IPS-15b (cell line): ENCODE results near the gene PSME3IP1.

Source experiments
- H3K27me3 ChIP-seq: one replicate; pipeline ENCODE4 v1.6.1; 2013; ENCODE audit warnings: low read length; ENCODE audit not compliant: control insufficient read depth, insufficient read depth
- H3K36me3 ChIP-seq: one replicate; pipeline ENCODE4 v1.6.1; 2013; ENCODE audit warnings: low read length; ENCODE audit not compliant: control insufficient read depth, insufficient read depth
- H3K4me1 ChIP-seq: one replicate; pipeline ENCODE4 v1.6.1; 2013; ENCODE audit warnings: mild to moderate bottlenecking, low read length; ENCODE audit not compliant: control insufficient read depth, insufficient read depth
- H3K4me3 ChIP-seq: one replicate; pipeline ENCODE4 v1.5.1; 2013; ENCODE audit warnings: low read depth, low read length
- H3K9ac ChIP-seq: one replicate; pipeline ENCODE4 v1.6.1; 2013; ENCODE audit warnings: low read depth, mild to moderate bottlenecking, low read length
- H3K9me3 ChIP-seq: one replicate; pipeline ENCODE4 v1.6.1; 2013; ENCODE audit warnings: mild to moderate bottlenecking, low read length; ENCODE audit not compliant: control insufficient read depth, insufficient read depth

The PSME3IP1 gene

DNA sequence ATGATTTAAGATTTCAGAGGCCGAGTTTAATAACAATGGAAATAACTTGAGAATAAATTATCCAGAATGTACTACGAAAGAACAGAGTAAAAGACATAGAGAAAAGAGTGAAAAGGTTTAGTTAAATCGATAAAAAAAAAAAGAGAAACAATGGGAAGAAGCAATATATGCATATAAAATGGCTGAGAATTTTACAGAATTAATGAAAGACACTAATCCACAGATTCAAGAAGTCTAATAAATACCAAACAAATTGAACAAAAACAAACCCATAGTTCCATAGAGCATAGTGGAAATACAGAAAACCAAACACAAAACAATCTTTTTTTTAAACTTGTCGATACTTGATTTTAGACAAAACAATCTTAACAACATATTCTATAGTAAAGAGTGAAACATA lies 1.7 kb downstream of the PSME3IP1 start:
- Histone ChIP-seq H3K9me3 (no peaks in the 10 kb centered on the region), H3K4me3 (no peak overlapping the region), H3K27me3 (no peaks in the 10 kb centered on the region), H3K36me3 (no peaks in the 10 kb centered on the region), H3K9ac (no peak overlapping the region), H3K4me1 (peaks cover 12% of the 10 kb centered on the region)

DNA sequence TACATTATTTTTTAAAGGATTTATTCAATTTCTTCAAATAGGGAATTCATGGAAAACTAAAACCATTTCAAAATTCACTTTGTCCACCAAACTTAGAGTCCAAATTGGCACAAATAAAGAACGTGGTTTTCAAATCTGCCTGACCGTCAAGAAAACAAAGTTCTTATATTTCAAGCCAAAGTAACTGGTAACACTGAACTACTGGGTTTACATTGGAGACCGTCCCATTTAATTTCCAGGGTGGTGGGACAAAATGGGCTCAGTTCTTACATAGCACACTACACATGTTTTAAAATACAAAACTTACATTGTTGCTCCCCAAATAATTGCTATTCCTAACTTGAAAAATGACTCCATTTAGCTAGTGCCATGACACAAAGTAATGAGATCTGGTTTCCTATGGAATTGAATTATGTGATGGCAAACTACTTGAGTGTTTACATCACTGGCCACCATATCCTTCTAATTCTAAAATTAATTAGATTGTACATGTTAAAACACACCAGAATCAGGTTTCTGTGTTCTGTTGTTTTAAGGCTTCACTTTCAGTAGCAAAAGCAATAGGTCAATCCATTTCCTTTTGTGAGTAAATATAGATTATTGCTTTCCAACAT lies 6.5 kb downstream of the PSME3IP1 start:
- peaks cover 8% of the 10 kb centered on the region for H3K4me1 ChIP-seq
- no peaks in the 10 kb centered on the region for H3K9me3 ChIP-seq
- no peak overlapping the region for H3K9ac ChIP-seq
- H3K27me3 ChIP-seq, result no peaks in the 10 kb centered on the region
- H3K36me3 ChIP-seq, result no peaks in the 10 kb centered on the region
- H3K4me3 ChIP-seq, result no peak overlapping the region

DNA sequence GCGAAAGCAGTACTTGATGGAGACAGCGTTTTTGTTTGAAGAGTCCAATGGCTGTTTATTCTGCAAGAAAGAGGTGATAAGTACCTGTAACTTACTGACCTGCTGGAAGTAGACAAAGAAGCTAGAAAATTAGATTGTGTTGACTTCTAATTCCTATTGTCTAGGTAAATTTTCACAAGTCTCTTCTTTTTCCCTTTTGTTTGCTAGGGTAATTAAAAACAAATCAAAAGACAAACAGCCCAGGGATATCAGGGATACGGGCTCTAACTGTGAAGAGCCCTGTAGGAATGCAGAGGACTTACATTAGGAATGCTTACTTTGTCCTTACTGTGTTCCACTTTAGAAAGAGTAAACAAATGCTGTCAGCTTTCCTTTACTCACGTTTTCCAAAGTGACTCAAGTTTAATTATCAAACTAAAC lies 7.0 kb downstream of the PSME3IP1 start:
- Histone ChIP-seq H3K9ac (no peak overlapping the region), H3K4me1 (peaks cover 8% of the 10 kb centered on the region), H3K4me3 (no peak overlapping the region), H3K36me3 (no peaks in the 10 kb centered on the region), H3K27me3 (no peaks in the 10 kb centered on the region), H3K9me3 (no peaks in the 10 kb centered on the region)

DNA sequence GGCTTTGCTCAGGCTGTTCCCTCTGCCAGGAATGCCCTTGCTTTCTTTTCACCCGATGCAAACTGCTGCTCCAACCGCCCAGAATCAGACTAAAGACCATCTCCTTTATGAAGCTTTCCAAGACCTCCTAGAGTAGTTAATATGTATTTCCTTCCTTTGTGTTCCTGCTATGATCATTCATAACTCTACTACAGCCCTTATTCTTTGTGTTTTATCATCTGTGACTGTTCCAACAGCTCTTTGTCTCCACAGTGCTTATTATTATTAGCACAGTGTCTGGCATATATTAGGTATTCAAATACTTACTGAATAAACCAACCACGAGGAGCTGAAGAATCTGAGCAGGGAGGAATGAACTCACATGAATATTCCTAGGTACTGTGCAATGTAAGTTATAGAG lies 7.6 kb downstream of the PSME3IP1 start:
- Histone ChIP-seq H3K4me3 (no peak overlapping the region), H3K27me3 (no peaks in the 10 kb centered on the region), H3K36me3 (no peaks in the 10 kb centered on the region), H3K9me3 (no peaks in the 10 kb centered on the region), H3K4me1 (peaks cover 8% of the 10 kb centered on the region), H3K9ac (no peak overlapping the region)

DNA sequence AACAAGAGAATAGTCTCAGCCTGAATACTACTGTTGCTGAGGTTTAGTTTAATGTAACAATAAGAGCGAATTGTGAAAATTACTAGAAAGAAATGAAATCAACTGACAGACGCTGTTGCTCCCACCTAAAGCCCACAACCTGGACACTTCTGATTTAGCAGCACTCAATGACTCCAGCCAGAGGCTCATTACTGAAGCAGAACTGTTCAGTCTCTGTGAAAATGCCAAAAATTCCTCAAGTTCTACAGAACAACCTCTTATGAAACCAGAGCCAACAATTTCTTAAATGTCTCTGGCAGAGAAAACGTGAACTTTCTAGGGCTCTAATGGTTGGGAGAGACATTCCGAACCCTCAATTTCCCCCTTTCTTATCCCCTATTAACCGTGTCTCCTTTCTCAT lies 9.9 kb downstream of the PSME3IP1 start:
- Histone ChIP-seq H3K36me3 (peaks cover 10% of the 10 kb centered on the region), H3K4me3 (no peak overlapping the region), H3K9ac (no peak overlapping the region), H3K9me3 (no peaks in the 10 kb centered on the region), H3K27me3 (no peaks in the 10 kb centered on the region), H3K4me1 (peaks cover 5% of the 10 kb centered on the region)

DNA sequence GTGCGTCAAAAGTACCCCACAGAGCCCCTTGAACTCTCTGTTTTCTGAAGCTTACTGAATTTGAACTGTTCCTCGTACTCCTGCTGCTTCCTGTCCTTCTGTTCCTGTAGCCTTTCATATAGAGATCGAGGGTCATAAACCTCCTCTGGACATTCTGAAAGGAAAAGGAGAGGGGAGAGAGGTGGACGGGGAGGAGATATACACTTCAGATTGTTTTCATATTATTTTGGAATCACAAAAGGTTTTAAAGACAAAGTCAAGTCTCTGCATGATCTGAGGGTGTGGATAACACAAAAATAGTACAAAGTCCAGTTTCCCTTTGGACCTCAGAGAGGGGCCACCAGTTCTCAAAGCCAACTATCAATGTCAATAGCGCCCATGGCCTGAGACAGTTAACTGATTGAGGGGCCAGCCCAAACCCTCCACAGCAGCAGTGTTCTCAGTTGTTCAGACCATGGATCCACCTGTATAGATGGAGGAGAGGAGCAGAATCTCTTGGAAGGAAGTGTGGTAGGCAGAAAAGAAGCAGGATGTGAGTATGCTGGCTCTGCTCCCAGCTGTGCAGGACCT lies 13.0 kb downstream of the PSME3IP1 start:
- Histone ChIP-seq H3K9ac (no peak overlapping the region), H3K36me3 (peaks cover 10% of the 10 kb centered on the region), H3K9me3 (no peaks in the 10 kb centered on the region), H3K27me3 (no peaks in the 10 kb centered on the region), H3K4me3 (no peak overlapping the region), H3K4me1 (no peaks in the 10 kb centered on the region)

DNA sequence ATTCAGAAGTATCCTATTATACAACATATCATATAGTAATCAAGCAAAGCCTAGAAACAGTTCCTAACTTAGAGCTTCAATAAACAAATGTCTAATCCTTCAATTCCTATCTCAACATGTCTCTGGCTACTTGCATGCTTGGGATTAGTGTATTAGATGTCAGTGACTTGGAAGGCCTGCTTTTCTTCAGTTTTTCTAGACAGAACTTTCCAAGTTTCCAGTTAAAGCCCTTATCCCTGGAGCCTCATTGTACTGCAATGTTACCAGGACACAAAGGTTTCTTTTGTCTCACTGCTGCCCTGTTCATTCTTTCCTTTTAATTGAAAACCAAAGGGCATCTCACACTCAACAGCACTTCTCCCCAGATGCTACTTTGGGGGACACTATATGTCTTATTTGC lies 16.5 kb downstream of the PSME3IP1 start:
- Histone ChIP-seq H3K27me3 (no peaks in the 10 kb centered on the region), H3K4me1 (no peaks in the 10 kb centered on the region), H3K36me3 (peaks cover 20% of the 10 kb centered on the region), H3K9ac (no peak overlapping the region), H3K4me3 (no peak overlapping the region), H3K9me3 (no peaks in the 10 kb centered on the region)

DNA sequence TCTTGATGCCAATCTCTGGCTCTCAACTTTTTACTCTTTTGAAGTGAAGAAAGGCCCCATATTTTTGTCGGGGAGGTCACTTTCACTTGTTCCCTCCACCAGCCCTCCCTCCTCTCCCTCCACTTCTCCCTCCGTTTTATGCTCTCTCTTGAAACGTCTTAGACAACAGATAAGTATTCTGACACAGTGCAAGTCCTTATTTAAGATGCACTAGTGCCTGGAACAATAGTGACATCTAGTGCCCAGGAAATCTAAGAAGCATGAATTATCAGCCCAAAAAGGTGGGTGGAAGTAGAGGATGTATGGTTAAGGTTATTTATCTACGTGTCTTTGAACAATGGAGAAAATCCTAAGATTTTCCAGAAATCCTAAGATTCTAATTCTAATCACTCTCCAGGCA lies 17.9 kb downstream of the PSME3IP1 start:
- no peaks in the 10 kb centered on the region for H3K4me1 ChIP-seq
- no peaks in the 10 kb centered on the region for H3K27me3 ChIP-seq
- no peak overlapping the region for H3K4me3 ChIP-seq
- no peaks in the 10 kb centered on the region for H3K9me3 ChIP-seq
- H3K36me3 ChIP-seq, result peaks cover 18% of the 10 kb centered on the region
- no peak overlapping the region for H3K9ac ChIP-seq

DNA sequence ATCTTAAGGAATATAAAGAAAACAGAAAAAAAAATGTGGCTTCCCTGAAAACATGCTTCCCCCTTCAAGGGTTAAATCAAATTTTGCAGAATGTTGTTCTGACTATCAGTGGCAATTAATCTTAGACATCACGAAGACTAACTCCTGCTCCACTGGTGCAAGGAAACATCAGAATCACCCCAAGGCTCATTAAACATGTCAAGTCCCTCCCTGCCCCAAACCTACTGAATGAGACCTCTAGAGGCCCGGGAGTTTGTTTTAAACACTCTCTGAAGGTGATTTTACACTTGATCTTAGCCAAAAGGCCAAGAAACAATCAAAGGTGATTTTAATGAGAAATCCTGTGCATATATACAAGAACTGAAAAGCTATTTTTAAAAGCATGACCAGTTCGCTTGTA lies 18.3 kb downstream of the PSME3IP1 start:
- Histone ChIP-seq H3K9me3 (no peaks in the 10 kb centered on the region), H3K9ac (no peak overlapping the region), H3K36me3 (peaks cover 18% of the 10 kb centered on the region), H3K4me1 (no peaks in the 10 kb centered on the region), H3K27me3 (no peaks in the 10 kb centered on the region), H3K4me3 (no peak overlapping the region)

DNA sequence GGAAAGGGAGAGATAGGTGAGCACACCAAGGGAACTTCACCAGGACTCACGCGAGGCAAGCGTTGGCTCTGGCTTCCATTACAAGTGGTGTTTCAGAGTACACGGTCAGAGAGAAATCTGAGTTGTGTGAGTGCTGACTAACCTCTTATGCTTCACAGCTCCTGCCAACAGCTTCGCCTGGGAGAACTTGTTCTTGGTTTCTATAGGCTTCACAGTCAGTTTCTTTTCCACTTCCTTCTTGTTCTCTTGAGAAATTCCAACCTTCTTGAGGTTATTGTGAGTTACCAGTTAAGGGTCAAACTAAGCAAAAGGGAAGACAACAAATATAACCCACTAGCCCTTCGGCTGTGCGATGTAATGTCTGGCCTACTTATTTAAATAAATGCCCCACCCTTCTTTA lies 18.9 kb downstream of the PSME3IP1 start:
- Histone ChIP-seq H3K36me3 (peaks cover 20% of the 10 kb centered on the region), H3K4me3 (no peak overlapping the region), H3K27me3 (no peaks in the 10 kb centered on the region), H3K9me3 (no peaks in the 10 kb centered on the region), H3K4me1 (no peaks in the 10 kb centered on the region), H3K9ac (no peak overlapping the region)

DNA sequence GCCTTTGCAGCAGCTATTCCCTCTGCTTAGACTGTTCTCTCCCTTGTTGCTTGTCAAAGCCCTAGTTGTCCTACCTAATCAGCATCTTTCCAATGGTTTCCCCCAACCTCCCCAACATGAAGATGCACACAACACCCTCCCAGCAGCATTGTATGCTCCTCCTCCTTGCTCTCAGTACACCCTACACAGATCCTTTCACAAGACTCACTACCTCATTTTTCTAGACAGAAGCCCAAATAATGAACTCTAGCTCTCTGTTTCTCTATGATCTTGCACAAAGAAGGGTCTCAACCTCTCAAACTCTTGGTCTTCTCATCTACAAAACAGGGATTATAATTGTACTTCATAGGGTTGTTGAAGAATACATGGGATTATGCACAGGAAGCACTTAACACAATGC lies 19.4 kb downstream of the PSME3IP1 start:
- Histone ChIP-seq H3K9ac (no peak overlapping the region), H3K36me3 (peaks cover 17% of the 10 kb centered on the region), H3K27me3 (no peaks in the 10 kb centered on the region), H3K4me1 (no peaks in the 10 kb centered on the region), H3K9me3 (no peaks in the 10 kb centered on the region), H3K4me3 (no peak overlapping the region)

DNA sequence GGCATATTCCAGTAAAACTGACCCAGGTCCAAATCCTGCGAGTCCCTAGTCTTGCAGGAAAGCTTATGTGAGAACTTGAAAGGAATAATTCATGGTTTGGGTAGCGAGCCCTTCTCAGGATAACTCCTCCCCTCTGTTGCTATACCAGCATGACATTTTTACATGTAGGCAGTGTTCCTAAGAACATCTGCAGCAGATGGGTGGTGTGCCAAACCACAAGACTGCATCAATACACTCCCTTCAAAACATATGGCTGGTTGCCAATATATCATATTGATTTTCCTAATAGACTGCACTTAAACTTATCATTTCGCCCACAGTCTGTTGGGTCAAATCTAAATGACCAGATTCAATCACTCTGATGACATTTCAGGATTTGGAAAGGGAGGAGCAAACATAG lies 19.9 kb downstream of the PSME3IP1 start:
- Histone ChIP-seq H3K36me3 (peaks cover 16% of the 10 kb centered on the region), H3K9ac (no peak overlapping the region), H3K4me1 (no peaks in the 10 kb centered on the region), H3K27me3 (no peaks in the 10 kb centered on the region), H3K4me3 (no peak overlapping the region), H3K9me3 (no peaks in the 10 kb centered on the region)
